RWPE2 (cell line): ENCODE measurements around the gene DUSP9.

ENCODE experiments used
- ATAC-seq: fragments of 200-7000 bp; cut with Tn5 transposase; 3 replicates; pipeline ENCODE4 v1.9.1; 2021; ENCODE audit warnings: low read depth
- DNase-seq: peaks from one replicate; pipeline ENCODE4 v3.0.0-alpha.2; 2020; ENCODE audit warnings: low spot score
- H3K27ac ChIP-seq: fragments of 450-650 bp; 2 replicates; pipeline ENCODE4 v1.5.1; 2017; ENCODE audit warnings: mild to moderate bottlenecking; ENCODE audit not compliant: poor library complexity, severe bottlenecking
- H3K27me3 ChIP-seq: fragments of 250-450 bp; sonication (Bioruptor Pico); 2 replicates; pipeline ENCODE4 v1.5.1; 2021; ENCODE audit warnings: mild to moderate bottlenecking, moderate library complexity; ENCODE audit not compliant: insufficient read depth, poor library complexity, severe bottlenecking
- H3K36me3 ChIP-seq: fragments of 250-450 bp; sonication (Bioruptor Pico); 2 replicates; pipeline ENCODE4 v1.5.1; 2020; ENCODE audit warnings: low read depth, mild to moderate bottlenecking, moderate library complexity
- H3K4me1 ChIP-seq: fragments of 250-450 bp; sonication (Bioruptor Pico); 2 replicates; pipeline ENCODE4 v1.5.1; 2021; ENCODE audit warnings: mild to moderate bottlenecking, moderate library complexity; ENCODE audit not compliant: insufficient read depth, poor library complexity, severe bottlenecking
- H3K4me3 ChIP-seq: fragments of 250-450 bp; sonication (Bioruptor Pico); 2 replicates; pipeline ENCODE4 v1.5.1; 2021; ENCODE audit warnings: mild to moderate bottlenecking, moderate library complexity; ENCODE audit not compliant: severe bottlenecking
- H3K9me3 ChIP-seq: fragments of 250-450 bp; sonication (Bioruptor Pico); 2 replicates; pipeline ENCODE4 v1.5.1; 2021; ENCODE audit warnings: mild to moderate bottlenecking, moderate library complexity; ENCODE audit not compliant: severe bottlenecking
- CTCF ChIP-seq: fragments of 450-650 bp; IDR thresholded peaks from one replicate; pipeline ENCODE4 v1.5.1; 2017; ENCODE audit warnings: mild to moderate bottlenecking, moderate library complexity; ENCODE audit not compliant: poor library complexity, severe bottlenecking

DUSP9 gene

GRCh38 chrX:153606503-153606902 is 40.5 kb upstream of the DUSP9 start:
- Histone ChIP-seq H3K9me3 (no peaks in the 10 kb centered on the region), H3K36me3 (no peaks in the 10 kb centered on the region), H3K27me3 (no peaks in the 10 kb centered on the region), H3K4me1 (no peaks in the 10 kb centered on the region), H3K4me3 (no peak overlapping the region), H3K27ac (no peak overlapping the region)
- no peak for ATAC-seq
- DNase-seq, result no peak
- TF ChIP-seq CTCF, result no peak

- ATAC-seq, result no peak
- no peak for TF ChIP-seq CTCF
- no peaks in the 10 kb centered on the region for H3K27me3 ChIP-seq
Measured at GRCh38 chrX:153608376-153608775, 38.6 kb upstream of the DUSP9 start.

GRCh38 chrX:153608806-153609205 is 38.2 kb upstream of the DUSP9 start:
- no peak for TF ChIP-seq CTCF
- no peaks in the 10 kb centered on the region for H3K27me3 ChIP-seq

More at GRCh38 chrX:153608376-153608775, 38.6 kb upstream of the DUSP9 start:
- DNase-seq, result no peak
- H3K36me3 ChIP-seq, result no peaks in the 10 kb centered on the region
- H3K9me3 ChIP-seq, result no peaks in the 10 kb centered on the region
- H3K4me1 ChIP-seq, result no peaks in the 10 kb centered on the region
- H3K4me3 ChIP-seq, result no peak overlapping the region
- H3K27ac ChIP-seq, result no peak overlapping the region

DNA sequence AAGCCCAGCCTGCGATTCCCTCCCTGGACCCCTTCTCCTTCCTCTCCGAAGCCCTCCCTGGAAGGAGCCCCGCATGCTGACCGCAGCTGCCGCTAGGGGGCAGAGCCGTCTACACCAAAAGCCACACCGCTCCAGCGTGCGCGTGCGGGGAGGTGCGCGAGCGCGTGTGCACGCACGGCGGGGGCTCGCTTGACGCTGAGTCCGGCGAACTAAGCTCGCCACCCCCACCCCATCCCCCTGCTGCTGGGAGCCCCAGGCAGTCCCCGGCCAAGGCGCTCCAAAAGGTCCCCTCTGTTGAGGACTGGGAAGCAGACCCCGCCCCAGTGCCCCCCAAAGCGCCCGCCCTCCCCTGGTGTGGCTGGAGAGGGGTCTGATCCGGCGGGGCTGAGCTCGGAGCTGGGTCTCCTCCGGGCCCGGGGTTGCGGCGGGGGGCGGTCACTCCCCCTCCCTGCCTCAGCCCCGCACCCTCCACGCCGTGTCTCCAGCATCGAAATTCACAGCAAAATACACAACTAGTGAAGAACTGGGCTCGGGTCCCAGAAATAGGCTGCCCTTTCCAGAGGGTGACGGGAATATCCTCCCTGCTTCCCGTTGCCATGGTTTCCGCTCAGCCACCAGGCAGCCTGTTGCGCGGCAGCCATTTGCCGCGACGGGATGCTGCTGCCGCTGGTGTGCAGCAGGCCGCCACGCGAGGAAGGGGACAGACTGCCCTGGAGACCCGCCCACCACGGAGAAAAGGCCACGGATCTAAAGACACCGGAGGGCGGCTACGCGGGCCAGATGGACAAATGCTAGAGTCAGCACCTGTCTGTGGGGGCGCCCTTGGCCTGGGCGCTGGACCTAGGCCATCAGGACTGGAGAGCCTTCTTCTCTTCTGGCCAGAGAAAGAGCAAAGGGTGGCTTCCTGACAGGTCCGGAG is 36.8 kb upstream of the DUSP9 start:
- no peak overlapping the region for H3K27ac ChIP-seq
- TF ChIP-seq CTCF, result peak; percentile 71
- ATAC-seq (peak; percentile 92), DNase-seq (no peak)
- no peaks in the 10 kb centered on the region for H3K9me3 ChIP-seq
- H3K4me1 ChIP-seq, result no peaks in the 10 kb centered on the region
- peak overlapping the region; percentile 16 for H3K4me3 ChIP-seq
- no peaks in the 10 kb centered on the region for H3K36me3 ChIP-seq
- no peaks in the 10 kb centered on the region for H3K27me3 ChIP-seq

More at GRCh38 chrX:153608806-153609205, 38.2 kb upstream of the DUSP9 start:
- Histone ChIP-seq H3K9me3 (no peaks in the 10 kb centered on the region), H3K27ac (no peak overlapping the region), H3K4me3 (no peak overlapping the region), H3K36me3 (no peaks in the 10 kb centered on the region), H3K4me1 (no peaks in the 10 kb centered on the region)
- DNase-seq (no peak), ATAC-seq (no peak)

DNA sequence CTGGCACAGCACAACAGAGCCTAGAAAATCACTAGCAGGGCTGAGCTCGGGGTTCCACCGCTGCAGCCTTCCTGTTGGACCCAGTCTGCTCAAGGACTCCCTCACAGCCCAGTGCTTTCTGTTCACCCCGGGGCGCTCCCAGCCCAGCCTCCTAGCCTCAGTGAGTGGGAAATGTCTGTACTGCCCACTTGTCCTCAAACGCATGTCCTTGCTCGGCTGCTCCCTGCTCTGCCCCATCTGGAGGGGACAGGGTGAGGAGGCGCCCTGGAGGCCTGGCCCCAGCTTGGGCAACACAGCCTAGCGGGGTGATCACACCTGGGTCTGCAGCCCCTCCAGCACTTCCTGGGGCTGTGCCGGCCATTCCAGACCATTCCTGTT is 36.2 kb upstream of the DUSP9 start:
- Histone ChIP-seq H3K4me3 (no peak overlapping the region), H3K27ac (no peak overlapping the region)

More for the DNA sequence above, 36.2 kb upstream of the DUSP9 start:
- no peak for ATAC-seq
- no peaks in the 10 kb centered on the region for H3K4me1 ChIP-seq
- no peak for DNase-seq
- H3K9me3 ChIP-seq, result no peaks in the 10 kb centered on the region
- no peak for TF ChIP-seq CTCF
- no peaks in the 10 kb centered on the region for H3K36me3 ChIP-seq
- no peaks in the 10 kb centered on the region for H3K27me3 ChIP-seq
